ENCODE measurements around the gene CHRNG. TPM values are rescaled to one million over a fixed set of nuclear protein-coding genes. Genes with fewer than 3 reads are reported as not detected.

CHRNG gene
- total and polyA plus RNA-seq, 2 experiments from 2014 or later, result not detected

DNA sequence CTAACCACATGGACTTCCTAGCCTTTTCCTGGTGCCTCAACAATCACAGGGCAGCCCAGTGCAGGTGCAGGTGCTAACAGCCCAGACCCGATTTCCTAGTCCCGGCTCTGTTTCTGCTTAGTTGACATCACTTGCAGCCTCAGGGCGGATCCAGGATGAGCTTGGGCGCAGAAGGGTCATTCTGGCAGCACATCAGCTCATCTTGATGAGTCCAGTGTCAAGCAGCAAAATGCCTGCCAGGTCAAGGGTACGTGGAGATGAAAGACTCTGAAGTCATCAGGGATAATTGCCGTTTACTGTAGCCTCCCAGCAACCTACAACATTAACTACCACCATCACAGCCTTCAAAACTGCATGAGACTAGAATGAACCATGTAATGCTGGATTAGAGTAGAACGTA is 54.5 kb downstream of the CHRNG start (continued):
- TF ChIP-seq, protein P1, sequence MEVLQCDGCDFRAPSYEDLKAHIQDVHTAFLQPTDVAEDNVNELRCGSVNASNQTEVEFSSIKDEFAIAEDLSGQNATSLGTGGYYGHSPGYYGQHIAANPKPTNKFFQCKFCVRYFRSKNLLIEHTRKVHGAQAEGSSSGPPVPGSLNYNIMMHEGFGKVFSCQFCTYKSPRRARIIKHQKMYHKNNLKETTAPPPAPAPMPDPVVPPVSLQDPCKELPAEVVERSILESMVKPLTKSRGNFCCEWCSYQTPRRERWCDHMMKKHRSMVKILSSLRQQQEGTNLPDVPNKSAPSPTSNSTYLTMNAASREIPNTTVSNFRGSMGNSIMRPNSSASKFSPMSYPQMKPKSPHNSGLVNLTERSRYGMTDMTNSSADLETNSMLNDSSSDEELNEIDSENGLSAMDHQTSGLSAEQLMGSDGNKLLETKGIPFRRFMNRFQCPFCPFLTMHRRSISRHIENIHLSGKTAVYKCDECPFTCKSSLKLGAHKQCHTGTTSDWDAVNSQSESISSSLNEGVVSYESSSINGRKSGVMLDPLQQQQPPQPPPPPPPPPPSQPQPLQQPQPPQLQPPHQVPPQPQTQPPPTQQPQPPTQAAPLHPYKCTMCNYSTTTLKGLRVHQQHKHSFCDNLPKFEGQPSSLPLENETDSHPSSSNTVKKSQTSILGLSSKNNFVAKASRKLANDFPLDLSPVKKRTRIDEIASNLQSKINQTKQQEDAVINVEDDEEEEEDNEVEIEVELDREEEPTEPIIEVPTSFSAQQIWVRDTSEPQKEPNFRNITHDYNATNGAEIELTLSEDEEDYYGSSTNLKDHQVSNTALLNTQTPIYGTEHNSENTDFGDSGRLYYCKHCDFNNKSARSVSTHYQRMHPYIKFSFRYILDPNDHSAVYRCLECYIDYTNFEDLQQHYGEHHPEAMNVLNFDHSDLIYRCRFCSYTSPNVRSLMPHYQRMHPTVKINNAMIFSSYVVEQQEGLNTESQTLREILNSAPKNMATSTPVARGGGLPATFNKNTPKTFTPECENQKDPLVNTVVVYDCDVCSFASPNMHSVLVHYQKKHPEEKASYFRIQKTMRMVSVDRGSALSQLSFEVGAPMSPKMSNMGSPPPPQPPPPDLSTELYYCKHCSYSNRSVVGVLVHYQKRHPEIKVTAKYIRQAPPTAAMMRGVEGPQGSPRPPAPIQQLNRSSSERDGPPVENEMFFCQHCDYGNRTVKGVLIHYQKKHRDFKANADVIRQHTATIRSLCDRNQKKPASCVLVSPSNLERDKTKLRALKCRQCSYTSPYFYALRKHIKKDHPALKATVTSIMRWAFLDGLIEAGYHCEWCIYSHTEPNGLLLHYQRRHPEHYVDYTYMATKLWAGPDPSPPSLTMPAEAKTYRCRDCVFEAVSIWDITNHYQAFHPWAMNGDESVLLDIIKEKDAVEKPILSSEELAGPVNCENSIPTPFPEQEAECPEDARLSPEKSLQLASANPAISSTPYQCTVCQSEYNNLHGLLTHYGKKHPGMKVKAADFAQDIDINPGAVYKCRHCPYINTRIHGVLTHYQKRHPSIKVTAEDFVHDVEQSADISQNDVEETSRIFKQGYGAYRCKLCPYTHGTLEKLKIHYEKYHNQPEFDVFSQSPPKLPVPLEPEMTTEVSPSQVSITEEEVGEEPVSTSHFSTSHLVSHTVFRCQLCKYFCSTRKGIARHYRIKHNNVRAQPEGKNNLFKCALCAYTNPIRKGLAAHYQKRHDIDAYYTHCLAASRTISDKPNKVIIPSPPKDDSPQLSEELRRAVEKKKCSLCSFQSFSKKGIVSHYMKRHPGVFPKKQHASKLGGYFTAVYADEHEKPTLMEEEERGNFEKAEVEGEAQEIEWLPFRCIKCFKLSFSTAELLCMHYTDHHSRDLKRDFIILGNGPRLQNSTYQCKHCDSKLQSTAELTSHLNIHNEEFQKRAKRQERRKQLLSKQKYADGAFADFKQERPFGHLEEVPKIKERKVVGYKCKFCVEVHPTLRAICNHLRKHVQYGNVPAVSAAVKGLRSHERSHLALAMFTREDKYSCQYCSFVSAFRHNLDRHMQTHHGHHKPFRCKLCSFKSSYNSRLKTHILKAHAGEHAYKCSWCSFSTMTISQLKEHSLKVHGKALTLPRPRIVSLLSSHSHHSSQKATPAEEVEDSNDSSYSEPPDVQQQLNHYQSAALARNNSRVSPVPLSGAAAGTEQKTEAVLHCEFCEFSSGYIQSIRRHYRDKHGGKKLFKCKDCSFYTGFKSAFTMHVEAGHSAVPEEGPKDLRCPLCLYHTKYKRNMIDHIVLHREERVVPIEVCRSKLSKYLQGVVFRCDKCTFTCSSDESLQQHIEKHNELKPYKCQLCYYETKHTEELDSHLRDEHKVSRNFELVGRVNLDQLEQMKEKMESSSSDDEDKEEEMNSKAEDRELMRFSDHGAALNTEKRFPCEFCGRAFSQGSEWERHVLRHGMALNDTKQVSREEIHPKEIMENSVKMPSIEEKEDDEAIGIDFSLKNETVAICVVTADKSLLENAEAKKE (CRISPR knock-in tag; IDR thresholded peaks at IDR 0.05), result no peak
- TF ChIP-seq ZNF114 (CRISPR knock-in tag; IDR thresholded peaks at IDR 0.05), result no peak
- no peak for TF ChIP-seq JUNB (IDR thresholded peaks at IDR 0.05; ENCODE audit: unreplicated experiment)
- no peak for TF ChIP-seq NANOG (IDR thresholded peaks at IDR 0.05; ENCODE audit: borderline replicate concordance)
- TF ChIP-seq, protein P2, sequence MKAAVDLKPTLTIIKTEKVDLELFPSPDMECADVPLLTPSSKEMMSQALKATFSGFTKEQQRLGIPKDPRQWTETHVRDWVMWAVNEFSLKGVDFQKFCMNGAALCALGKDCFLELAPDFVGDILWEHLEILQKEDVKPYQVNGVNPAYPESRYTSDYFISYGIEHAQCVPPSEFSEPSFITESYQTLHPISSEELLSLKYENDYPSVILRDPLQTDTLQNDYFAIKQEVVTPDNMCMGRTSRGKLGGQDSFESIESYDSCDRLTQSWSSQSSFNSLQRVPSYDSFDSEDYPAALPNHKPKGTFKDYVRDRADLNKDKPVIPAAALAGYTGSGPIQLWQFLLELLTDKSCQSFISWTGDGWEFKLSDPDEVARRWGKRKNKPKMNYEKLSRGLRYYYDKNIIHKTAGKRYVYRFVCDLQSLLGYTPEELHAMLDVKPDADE (IDR thresholded peaks at IDR 0.05), result no peak

Other genes starting within 250 kb of the CHRNG start
- gene ALPP, start 160.9 kb upstream of the CHRNG start, total RNA-seq (2014; rRNA removed; shearing (Covaris generic)), result 0.28 and 0.31 TPM in 2 replicates
- gene ALPP, start 160.9 kb upstream of the CHRNG start, polyA plus RNA-seq (2016; fragmentation: Nextera tagmentation; extraction: Ambion mirVana), result 0.07 TPM in 1 of 2 replicates, not detected in the other
- 2.5 and 3.8 TPM in 2 replicates for gene ALPG, start 132.8 kb upstream of the CHRNG start, total RNA-seq (2014; rRNA removed; shearing (Covaris generic))
- 0.89 and 1.4 TPM in 2 replicates for gene ALPG, start 132.8 kb upstream of the CHRNG start, polyA plus RNA-seq (2016; fragmentation: Nextera tagmentation; extraction: Ambion mirVana)
- not detected in 2 replicates for gene ALPI, start 83.5 kb upstream of the CHRNG start, total RNA-seq (2014; rRNA removed; shearing (Covaris generic))
- not detected in 2 replicates for gene ALPI, start 83.5 kb upstream of the CHRNG start, polyA plus RNA-seq (2016; fragmentation: Nextera tagmentation; extraction: Ambion mirVana)
- 17.5 and 18.0 TPM in 2 replicates for gene ECEL1, start 51.9 kb upstream of the CHRNG start, total RNA-seq (2014; rRNA removed; shearing (Covaris generic))
- gene ECEL1, start 51.9 kb upstream of the CHRNG start, polyA plus RNA-seq (2016; fragmentation: Nextera tagmentation; extraction: Ambion mirVana), result 6.7 and 9.3 TPM in 2 replicates
- 0.31 TPM in 1 of 2 replicates, not detected in the other for gene PRSS56, start 19.3 kb upstream of the CHRNG start, total RNA-seq (2014; rRNA removed; shearing (Covaris generic))
- 0.27 TPM in 1 of 2 replicates, not detected in the other for gene PRSS56, start 19.3 kb upstream of the CHRNG start, polyA plus RNA-seq (2016; fragmentation: Nextera tagmentation; extraction: Ambion mirVana)
- 0.10 TPM in 1 of 2 replicates, not detected in the other for gene CHRND, start 13.5 kb upstream of the CHRNG start, total RNA-seq (2014; rRNA removed; shearing (Covaris generic))
- 0.11 TPM in 1 of 2 replicates, not detected in the other for gene CHRND, start 13.5 kb upstream of the CHRNG start, polyA plus RNA-seq (2016; fragmentation: Nextera tagmentation; extraction: Ambion mirVana)
- 6.1 and 7.6 TPM in 2 replicates for gene TIGD1, start 10.9 kb downstream of the CHRNG start, total RNA-seq (2014; rRNA removed; shearing (Covaris generic))
- 6.6 and 9.3 TPM in 2 replicates for gene TIGD1, start 10.9 kb downstream of the CHRNG start, polyA plus RNA-seq (2016; fragmentation: Nextera tagmentation; extraction: Ambion mirVana)
- 59.2 and 68.1 TPM in 2 replicates for gene EIF4E2, start 11.0 kb downstream of the CHRNG start, total RNA-seq (2014; rRNA removed; shearing (Covaris generic))
- 148 and 152 TPM in 2 replicates for gene EIF4E2, start 11.0 kb downstream of the CHRNG start, polyA plus RNA-seq (2016; fragmentation: Nextera tagmentation; extraction: Ambion mirVana)
- gene EFHD1, start 93.9 kb downstream of the CHRNG start, total RNA-seq (2014; rRNA removed; shearing (Covaris generic)), result 3.4 and 7.0 TPM in 2 replicates
- 6.2 and 6.4 TPM in 2 replicates for gene EFHD1, start 93.9 kb downstream of the CHRNG start, polyA plus RNA-seq (2016; fragmentation: Nextera tagmentation; extraction: Ambion mirVana)
- 97.5 and 104 TPM in 2 replicates for gene GIGYF2, start 157.6 kb downstream of the CHRNG start, total RNA-seq (2014; rRNA removed; shearing (Covaris generic))
- gene GIGYF2, start 157.6 kb downstream of the CHRNG start, polyA plus RNA-seq (2016; fragmentation: Nextera tagmentation; extraction: Ambion mirVana), result 39.2 and 48.9 TPM in 2 replicates
- not detected in 2 replicates for gene KCNJ13, start 236.9 kb downstream of the CHRNG start, total RNA-seq (2014; rRNA removed; shearing (Covaris generic))
- gene KCNJ13, start 236.9 kb downstream of the CHRNG start, polyA plus RNA-seq (2016; fragmentation: Nextera tagmentation; extraction: Ambion mirVana), result 0.37 and 0.52 TPM in 2 replicates